SK-N-SH treated with all-trans-retinoic acid at 6 μM for 48 hours (cell line): Measurements from ENCODE around the gene ALPK3.

ENCODE experiments used
- GLIS3 ChIP-seq: fragments of 250-450 bp; sonication (Bioruptor Pico); IDR thresholded peaks from 2 replicates; pipeline ENCODE4 v1.5.0; 2020; ENCODE audit warnings: mild to moderate bottlenecking, moderate library complexity
- ZNF70 ChIP-seq: fragments of 450-650 bp; formaldehyde crosslinking; IDR thresholded peaks from 2 replicates; pipeline ENCODE4 v1.5.0; 2020; ENCODE audit warnings: mild to moderate bottlenecking, moderate library complexity

GRCh38 chr15:84830036-84830435 lies 12.9 kb downstream of the ALPK3 start:
- no peak for TF ChIP-seq GLIS3
- TF ChIP-seq ZNF70 (CRISPR knock-in tag) = no peak
